Smooth muscle cell (in vitro differentiated cells): Measurements from ENCODE around the gene FLT1. TPM values are rescaled to one million over a fixed set of nuclear protein-coding genes. Genes with fewer than 3 reads are reported as not detected.

ENCODE experiments used
- DNase-seq: peaks from one replicate; lab custom pipeline; 2025; ENCODE audit not compliant: unreplicated experiment; lab: John Stamatoyannopoulos, UW
- H2AFZ ChIP-seq: fragments of 200-600 bp; sonication (generic); 2 replicates; pipeline ENCODE4 v1.6.0; 2016; ENCODE audit warnings: antibody characterized with exemption, low read depth, mild to moderate bottlenecking
- H3F3A ChIP-seq: fragments of 200-600 bp; sonication (generic); 2 replicates; pipeline ENCODE4 v1.6.0; 2017; ENCODE audit warnings: antibody characterized with exemption, low read depth
- H3K27ac ChIP-seq: fragments of 200-600 bp; sonication (generic); 2 replicates; pipeline ENCODE4 v1.5.1; 2016; ENCODE audit warnings: low read depth, mild to moderate bottlenecking
- H3K27me3 ChIP-seq: fragments of 200-600 bp; sonication (generic); 2 replicates; pipeline ENCODE4 v1.6.1; 2016; ENCODE audit warnings: low read depth, mild to moderate bottlenecking
- H3K36me3 ChIP-seq: fragments of 200-600 bp; sonication (generic); 2 replicates; pipeline ENCODE4 v1.5.1; 2016; ENCODE audit warnings: low read depth
- H3K4me1 ChIP-seq: fragments of 200-600 bp; sonication (generic); 2 replicates; pipeline ENCODE4 v1.5.1; 2016; ENCODE audit warnings: low read depth
- H3K4me2 ChIP-seq: fragments of 200-600 bp; sonication (generic); 2 replicates; pipeline ENCODE4 v1.6.0; 2016; ENCODE audit warnings: mild to moderate bottlenecking
- H3K4me3 ChIP-seq: fragments of 200-600 bp; sonication (generic); 2 replicates; pipeline ENCODE4 v1.5.1; 2016; ENCODE audit warnings: mild to moderate bottlenecking
- H3K79me2 ChIP-seq: fragments of 200-600 bp; sonication (generic); 2 replicates; pipeline ENCODE4 v1.6.0; 2016; ENCODE audit warnings: low read depth, mild to moderate bottlenecking
- H3K9ac ChIP-seq: fragments of 200-600 bp; sonication (generic); 2 replicates; pipeline ENCODE4 v1.6.0; 2016; ENCODE audit warnings: low read depth
- H3K9me3 ChIP-seq: fragments of 200-600 bp; sonication (generic); replicated peaks from 2 replicates; pipeline ENCODE4 v1.5.1; 2016; ENCODE audit warnings: low read depth
- H4K20me1 ChIP-seq: fragments of 200-600 bp; sonication (generic); 2 replicates; pipeline ENCODE4 v1.6.0; 2016; ENCODE audit warnings: low read depth
- WGBS: methylation state at CpG from one replicate; pipeline ENCODE4 v1.1.7; 2016; ENCODE audit warnings: low lambda C conversion rate; 5-methylcytosine and 5-hydroxymethylcytosine counted together
- polyA plus RNA-seq: library from polyadenylated mRNA; unstranded; fragments of >200 nt; fragmentation: Nextera tagmentation; extraction: Ambion mirVana; gene quantifications from 2 replicates; pipeline ENCODE4 v1.2.1, GENCODE V29; 2016
- total RNA-seq: library from RNA; depleted of rRNA; stranded (reverse); fragments of >200 nt; gene quantifications from 2 replicates; pipeline ENCODE4 v1.2.3, GENCODE V29; 2014
- TF ChIP-seq, protein P1 (sequence below): fragments of 200-600 bp; sonication (generic); IDR thresholded peaks from 2 replicates; pipeline ENCODE4 v1.5.1; 2017; ENCODE audit warnings: borderline replicate concordance, mild to moderate bottlenecking, antibody characterized with exemption; ENCODE audit not compliant: insufficient read depth, poor library complexity, severe bottlenecking

FLT1 gene
- total and polyA plus RNA-seq, 2 experiments from 2014 or later, result 495 to 738 TPM

DNA sequence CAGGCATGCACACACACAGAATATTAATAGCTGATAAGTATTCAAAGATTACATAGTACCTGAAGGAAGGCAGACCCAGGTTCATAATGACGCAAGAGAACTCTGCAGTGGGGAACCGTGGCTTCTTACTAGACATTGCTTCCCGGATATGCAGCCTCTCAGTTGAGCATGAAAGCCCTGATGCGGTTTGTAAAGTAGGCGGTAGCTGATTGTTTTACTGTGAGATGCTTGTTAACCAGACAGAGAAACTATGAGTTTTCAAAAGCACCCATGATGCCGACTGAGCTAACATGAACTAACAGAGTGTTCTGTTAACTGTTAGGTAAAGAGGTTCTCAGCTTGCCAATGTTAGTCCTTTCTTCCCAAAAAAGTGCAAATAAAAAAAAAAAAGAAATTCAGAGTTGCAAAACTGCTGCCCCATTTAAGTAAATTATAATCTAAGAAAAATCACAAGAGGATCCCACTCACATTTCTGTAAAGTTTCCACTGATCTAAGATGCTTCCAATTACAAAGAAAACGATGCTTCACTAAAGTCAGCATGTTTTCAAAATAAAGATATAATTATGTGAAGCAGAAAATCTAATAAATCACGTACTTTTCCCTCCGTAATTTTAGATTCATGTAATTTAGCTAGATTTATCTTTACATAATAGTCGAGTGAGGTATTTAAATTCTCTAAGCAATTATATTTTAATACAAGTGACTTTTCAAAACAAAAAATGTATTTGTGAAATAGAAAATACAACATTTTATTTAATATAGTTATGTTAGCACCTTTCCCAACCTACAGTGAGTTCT is 2.2 kb downstream of the FLT1 start:
- Histone ChIP-seq H2AFZ (no peak overlapping the region), H3K4me1 (peaks cover 22% of the 10 kb centered on the region), H3K27ac (peak overlapping the region; percentile 96), H3K36me3 (no peaks in the 10 kb centered on the region), H3K79me2 (peaks cover 98% of the 10 kb centered on the region), H3K4me3 (peak overlapping the region; percentile 79), H3F3A (peaks cover 57% of the 10 kb centered on the region), H3K27me3 (no peaks in the 10 kb centered on the region), H3K9me3 (no peaks in the 10 kb centered on the region), H3K4me2 (peak overlapping the region; percentile 95), H3K9ac (peak overlapping the region; percentile 90), H4K20me1 (peaks cover 71% of the 10 kb centered on the region)
- TF ChIP-seq, protein P1, sequence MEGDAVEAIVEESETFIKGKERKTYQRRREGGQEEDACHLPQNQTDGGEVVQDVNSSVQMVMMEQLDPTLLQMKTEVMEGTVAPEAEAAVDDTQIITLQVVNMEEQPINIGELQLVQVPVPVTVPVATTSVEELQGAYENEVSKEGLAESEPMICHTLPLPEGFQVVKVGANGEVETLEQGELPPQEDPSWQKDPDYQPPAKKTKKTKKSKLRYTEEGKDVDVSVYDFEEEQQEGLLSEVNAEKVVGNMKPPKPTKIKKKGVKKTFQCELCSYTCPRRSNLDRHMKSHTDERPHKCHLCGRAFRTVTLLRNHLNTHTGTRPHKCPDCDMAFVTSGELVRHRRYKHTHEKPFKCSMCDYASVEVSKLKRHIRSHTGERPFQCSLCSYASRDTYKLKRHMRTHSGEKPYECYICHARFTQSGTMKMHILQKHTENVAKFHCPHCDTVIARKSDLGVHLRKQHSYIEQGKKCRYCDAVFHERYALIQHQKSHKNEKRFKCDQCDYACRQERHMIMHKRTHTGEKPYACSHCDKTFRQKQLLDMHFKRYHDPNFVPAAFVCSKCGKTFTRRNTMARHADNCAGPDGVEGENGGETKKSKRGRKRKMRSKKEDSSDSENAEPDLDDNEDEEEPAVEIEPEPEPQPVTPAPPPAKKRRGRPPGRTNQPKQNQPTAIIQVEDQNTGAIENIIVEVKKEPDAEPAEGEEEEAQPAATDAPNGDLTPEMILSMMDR, result no peak
- WGBS, result 9% methylated on average over 10 of the region's 10 CpGs
- no peak for DNase-seq

DNA sequence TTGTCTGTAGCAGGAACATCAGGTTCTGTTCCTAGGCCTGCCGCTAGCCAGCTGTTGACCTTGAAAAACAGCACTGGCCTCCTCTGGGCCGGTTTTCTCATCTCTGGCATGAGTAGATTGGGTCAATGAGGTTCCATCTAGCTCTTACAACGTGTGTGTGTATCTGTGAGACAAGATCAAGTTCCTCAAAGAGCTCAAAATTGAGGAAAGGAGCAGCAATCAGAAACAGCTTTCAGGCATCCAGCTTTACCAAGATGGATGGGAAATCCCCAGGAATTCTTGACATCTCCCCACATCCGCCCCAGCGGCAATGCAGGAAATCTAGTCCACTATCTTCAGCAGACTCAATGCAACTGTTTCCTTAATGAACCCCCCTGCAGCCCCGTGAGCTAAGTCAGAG is 4.9 kb downstream of the FLT1 start:
- TF ChIP-seq, protein P1, result no peak
- peaks cover 98% of the 10 kb centered on the region for H4K20me1 ChIP-seq
- no peak overlapping the region for H2AFZ ChIP-seq
- H3K4me2 ChIP-seq, result peak overlapping the region; percentile 95
- 30% methylated on average over 6 of the region's 6 CpGs for WGBS
- DNase-seq, result no peak
- H3K27ac ChIP-seq, result peak overlapping the region; percentile 96
- peaks cover 22% of the 10 kb centered on the region for H3K4me1 ChIP-seq
- no peaks in the 10 kb centered on the region for H3K9me3 ChIP-seq
- H3F3A ChIP-seq, result peaks cover 47% of the 10 kb centered on the region
- peak overlapping the region; percentile 90 for H3K9ac ChIP-seq
- peaks cover 100% of the 10 kb centered on the region for H3K79me2 ChIP-seq
- H3K27me3 ChIP-seq, result no peaks in the 10 kb centered on the region
- H3K36me3 ChIP-seq, result no peaks in the 10 kb centered on the region
- peak overlapping the region; percentile 79 for H3K4me3 ChIP-seq

DNA sequence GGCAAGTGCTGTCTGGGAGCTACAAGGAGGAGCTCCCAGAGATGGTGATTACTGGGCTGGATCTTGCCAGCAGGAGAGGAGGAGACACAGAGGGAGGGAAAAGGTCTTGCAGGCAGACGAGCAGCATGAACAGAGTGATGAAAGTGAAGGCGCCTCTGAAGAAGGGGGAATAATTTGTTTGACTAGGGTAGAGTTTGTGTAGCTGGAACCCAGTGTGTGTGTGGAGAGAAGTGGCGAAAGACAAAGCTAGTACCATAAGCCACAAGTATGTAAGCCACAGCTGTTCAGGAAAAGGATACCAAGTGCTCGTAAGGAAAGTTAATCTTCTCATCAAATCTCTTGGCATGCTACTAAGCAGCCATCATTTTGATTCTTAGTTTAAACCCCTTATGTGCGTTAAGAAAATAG is 5.4 kb downstream of the FLT1 start:
- 12% methylated on average over 5 of the region's 5 CpGs for WGBS
- peak overlapping the region; percentile 96 for H3K27ac ChIP-seq
- H3K9ac ChIP-seq, result peak overlapping the region; percentile 90
- peaks cover 22% of the 10 kb centered on the region for H3K4me1 ChIP-seq
- no peaks in the 10 kb centered on the region for H3K36me3 ChIP-seq
- no peak overlapping the region for H2AFZ ChIP-seq
- H4K20me1 ChIP-seq, result peaks cover 100% of the 10 kb centered on the region
- TF ChIP-seq, protein P1, result no peak
- no peaks in the 10 kb centered on the region for H3K9me3 ChIP-seq
- H3F3A ChIP-seq, result peaks cover 48% of the 10 kb centered on the region
- H3K4me3 ChIP-seq, result peak overlapping the region; percentile 79
- no peaks in the 10 kb centered on the region for H3K27me3 ChIP-seq
- DNase-seq, result no peak
- H3K4me2 ChIP-seq, result peak overlapping the region; percentile 95
- peaks cover 100% of the 10 kb centered on the region for H3K79me2 ChIP-seq
